ENCODE measurements around the gene MRC1. TPM values are rescaled to one million over a fixed set of nuclear protein-coding genes. Genes with fewer than 3 reads are reported as not detected.

The MRC1 gene
- total and polyA plus RNA-seq, 2 of the 13 experiments (the other 11 are each of a cell fraction or from before 2014, with no cell fraction given) = not detected

- Histone ChIP-seq H3K36me3 (replicated peaks in 1 of 2; ENCODE audit: control insufficient read depth in 1 of 2, insufficient read depth in 2 of 2, low read length in 2 of 2) (no peaks in the 10 kb centered on the region), H3K4me3 (replicated peaks in 1 of 3; ENCODE audit: insufficient read depth in 1 of 3, low read depth in 2 of 3, low read length in 3 of 3) (no peak overlapping the region), H3K27ac (ENCODE audit: extremely low read length, insufficient read depth, low read length) (no peak overlapping the region), H2AFZ (ENCODE audit: low read length) (no peak overlapping the region), H3K9me3 (ENCODE audit: low read length) (no peaks in the 10 kb centered on the region), H4K20me1 (ENCODE audit: insufficient read depth, low read length) (no peaks in the 10 kb centered on the region), H3K4me2 (ENCODE audit: low read depth, low read length) (no peak overlapping the region), H3K4me1 (ENCODE audit: insufficient read depth, low read length) (no peaks in the 10 kb centered on the region), H3K27me3 (ENCODE audit: control insufficient read depth in 1 of 2, insufficient read depth in 2 of 2, low read length in 2 of 2) (no peaks in the 10 kb centered on the region; a peak in 1 of 5 replicates), H3K9ac (ENCODE audit: insufficient read depth, low read depth, low read length) (no peak overlapping the region), H3K79me2 (ENCODE audit: insufficient read depth, low read length) (no peaks in the 10 kb centered on the region)
- CTCF ChIA-PET (ENCODE audit: low intra/inter-chr PET ratio, low total read pairs) = no interaction called here
- intact Hi-C loops (cut with micrococcal nuclease; ENCODE audit: unreplicated experiment) = no loop called here
- FAIRE-seq (no peak), DNase-seq (ENCODE audit: low spot score) (no peak), ATAC-seq (no peak)
- in situ Hi-C loops (cut with HindIII; ENCODE audit: extremely low pct_ligation_motif_present, low pct_unique_long_range_greater_than_20kb) = no loop called here
- 6% methylated on average over 1 of the region's 1 CpG for WGBS (ENCODE audit: low lambda C conversion rate)
- TF ChIP-seq ZNF577 (CRISPR knock-in tag; IDR thresholded peaks at IDR 0.05; ENCODE audit: borderline replicate concordance, low read depth) (no peak), ARNT2 (CRISPR knock-in tag; IDR thresholded peaks at IDR 0.05; ENCODE audit: low read depth) (no peak), SMC3 (IDR thresholded peaks at IDR 0.05; ENCODE audit: low read length) (no peak), ZNF230 (CRISPR knock-in tag; IDR thresholded peaks at IDR 0.05) (no peak), ZNF547 (CRISPR knock-in tag; IDR thresholded peaks at IDR 0.05) (no peak), ZBTB42 (CRISPR knock-in tag; IDR thresholded peaks at IDR 0.05) (no peak), KDM2A (CRISPR knock-in tag; IDR thresholded peaks at IDR 0.05; ENCODE audit: borderline replicate concordance, low read depth) (no peak), KIAA2018 (CRISPR knock-in tag; IDR thresholded peaks at IDR 0.05; ENCODE audit: borderline replicate concordance) (no peak), NKX3-1 (CRISPR knock-in tag; IDR thresholded peaks at IDR 0.05) (no peak)
- POLR2A ChIA-PET = no interaction called here
- BruUV-seq (replicated peaks) = no TSS peak
Measured at GRCh38 chr10:17882557-17882956, 73.4 kb downstream of the MRC1 start.

Measured in HepG2 (cell line).